GM21723 (cell line): Measurements from ENCODE around the gene PXN.
"Not testable (repeated sequence)": the region's sequence is repeated elsewhere in the genome, so short reads cannot be mapped to it uniquely, and the experiment has no call there.

Source experiments
- ATAC-seq: cut with Tn5 transposase; IDR thresholded peaks from one replicate; pipeline ENCODE4 v1.9.1; 2021; ENCODE audit warnings: mild to moderate bottlenecking, moderate library complexity; ENCODE audit not compliant: unreplicated experiment

PXN gene

GRCh38 chr12:120242275-120242799 lies 23.2 kb downstream of the PXN start:
- ATAC-seq = no peak

GRCh38 chr12:120241561-120242274 lies 23.8 kb downstream of the PXN start:
- no peak for ATAC-seq

GRCh38 chr12:120240495-120240833 lies 25.1 kb downstream of the PXN start:
- no peak for ATAC-seq

- no peak for ATAC-seq
These were observed 25.6 kb downstream of the PXN start for GRCh38 chr12:120239776-120240494.

- ATAC-seq = no peak
These were observed 26.6 kb downstream of the PXN start for GRCh38 chr12:120238839-120239445.

GRCh38 chr12:120238217-120238616 lies 27.3 kb downstream of the PXN start:
- no peak for ATAC-seq

GRCh38 chr12:120237360-120238171 lies 28.0 kb downstream of the PXN start:
- no peak for ATAC-seq

- not testable (repeated sequence) for ATAC-seq
These were observed 28.7 kb downstream of the PXN start for GRCh38 chr12:120236809-120237208.

- ATAC-seq = no peak
These were observed 29.9 kb downstream of the PXN start for GRCh38 chr12:120235369-120236323.

- no peak for ATAC-seq
These were observed 30.7 kb downstream of the PXN start for GRCh38 chr12:120234643-120235368.

GRCh38 chr12:120231316-120232011 lies 34.1 kb downstream of the PXN start:
- ATAC-seq = no peak

GRCh38 chr12:120230974-120231315 lies 34.6 kb downstream of the PXN start:
- no peak for ATAC-seq

- no peak for ATAC-seq
These were observed 35.1 kb downstream of the PXN start for GRCh38 chr12:120230326-120230973.

GRCh38 chr12:120229487-120230325 lies 35.8 kb downstream of the PXN start:
- no peak for ATAC-seq

- ATAC-seq = no peak
These were observed 36.5 kb downstream of the PXN start for GRCh38 chr12:120229071-120229486.

GRCh38 chr12:120228291-120229070 lies 37.0 kb downstream of the PXN start:
- peak; percentile 79 for ATAC-seq

GRCh38 chr12:120228041-120228290 lies 37.6 kb downstream of the PXN start:
- ATAC-seq = no peak
